Measurements from ENCODE around the gene AADACL2. TPM values are rescaled to one million over a fixed set of nuclear protein-coding genes. Genes with fewer than 3 reads are reported as not detected.
"Not testable (repeated sequence)": the region's sequence is repeated elsewhere in the genome, so short reads cannot be mapped to it uniquely, and the experiment has no call there.

Gene AADACL2
- polyA plus RNA-seq, 3 donors: not detected

- DNase-seq (ENCODE audit: low read depth in 3 of 3, low spot score in 2 of 3): not testable (repeated sequence)
Measured at GRCh38 chr3:151764699-151765098, 31.0 kb downstream of the AADACL2 start.

GRCh38 chr3:151765685-151766084 is 32.0 kb downstream of the AADACL2 start:
- no peak for DNase-seq (ENCODE audit: low read depth in 3 of 3, low spot score in 2 of 3)

GRCh38 chr3:151766454-151766853 is 32.7 kb downstream of the AADACL2 start:
- no peak for DNase-seq (ENCODE audit: low read depth in 3 of 3, low spot score in 2 of 3)

GRCh38 chr3:151768393-151768930 is 34.7 kb downstream of the AADACL2 start:
- no peak for DNase-seq (ENCODE audit: low read depth in 3 of 3, low spot score in 2 of 3)

- no peak for DNase-seq (ENCODE audit: low read depth in 3 of 3, low spot score in 2 of 3)
Measured at GRCh38 chr3:151769175-151769574, 35.4 kb downstream of the AADACL2 start.

GRCh38 chr3:151770956-151771355 is 37.2 kb downstream of the AADACL2 start:
- DNase-seq (ENCODE audit: low read depth in 3 of 3, low spot score in 2 of 3): no peak

GRCh38 chr3:151772825-151773480 is 39.2 kb downstream of the AADACL2 start:
- no peak for DNase-seq (ENCODE audit: low read depth in 3 of 3, low spot score in 2 of 3)

GRCh38 chr3:151774235-151774634 is 40.5 kb downstream of the AADACL2 start:
- DNase-seq (ENCODE audit: low read depth in 3 of 3, low spot score in 2 of 3): no peak

GRCh38 chr3:151774910-151775309 is 41.2 kb downstream of the AADACL2 start:
- no peak for DNase-seq (ENCODE audit: low read depth in 3 of 3, low spot score in 2 of 3)

- DNase-seq (ENCODE audit: low read depth in 3 of 3, low spot score in 2 of 3): no peak
Measured at GRCh38 chr3:151775314-151776258, 41.9 kb downstream of the AADACL2 start.

- DNase-seq (ENCODE audit: low read depth in 3 of 3, low spot score in 2 of 3): no peak
Measured at GRCh38 chr3:151776259-151776740, 42.6 kb downstream of the AADACL2 start.

- no peak for DNase-seq (ENCODE audit: low read depth in 3 of 3, low spot score in 2 of 3)
Measured at GRCh38 chr3:151777880-151778279, 44.2 kb downstream of the AADACL2 start.

- no peak for DNase-seq (ENCODE audit: low read depth in 3 of 3, low spot score in 2 of 3)
Measured at GRCh38 chr3:151787626-151788025, 53.9 kb downstream of the AADACL2 start.

- no peak for DNase-seq (ENCODE audit: low read depth in 3 of 3, low spot score in 2 of 3)
Measured at GRCh38 chr3:151788401-151788800, 54.7 kb downstream of the AADACL2 start.

- no peak for DNase-seq (ENCODE audit: low read depth in 3 of 3, low spot score in 2 of 3)
Measured at GRCh38 chr3:151789853-151790463, 56.2 kb downstream of the AADACL2 start.

- DNase-seq (ENCODE audit: low read depth in 3 of 3, low spot score in 2 of 3): not testable (repeated sequence)
Measured at GRCh38 chr3:151790763-151791162, 57.0 kb downstream of the AADACL2 start.

GRCh38 chr3:151792411-151792810 is 58.7 kb downstream of the AADACL2 start:
- no peak for DNase-seq (ENCODE audit: low read depth in 3 of 3, low spot score in 2 of 3)

- DNase-seq (ENCODE audit: low read depth in 3 of 3, low spot score in 2 of 3): no peak
Measured at GRCh38 chr3:151793636-151794035, 59.9 kb downstream of the AADACL2 start.

GRCh38 chr3:151794080-151794479 is 60.4 kb downstream of the AADACL2 start:
- DNase-seq (ENCODE audit: low read depth in 3 of 3, low spot score in 2 of 3): no peak

GRCh38 chr3:151795276-151795675 is 61.5 kb downstream of the AADACL2 start:
- DNase-seq (ENCODE audit: low read depth in 3 of 3, low spot score in 2 of 3): no peak

GRCh38 chr3:151796105-151796680 is 62.5 kb downstream of the AADACL2 start:
- no peak for DNase-seq (ENCODE audit: low read depth in 3 of 3, low spot score in 2 of 3)

All from right renal cortex interstitium (tissue), 3 donors.